H1 (cell line): ENCODE results near the gene PTGES2.

Experiments
- CTCF ChIP-seq, 3 experiments: IDR thresholded peaks; 1 replicate in 2 of 3; 2 replicates in 1 of 3; pipeline versions ENCODE4 v1.5.1 to v1.6.1; 2011; ENCODE audit warnings: low read length in 3 of 3, mild to moderate bottlenecking in 3 of 3, inconsistent platforms in 2 of 3, low read depth in 1 of 3, moderate library complexity in 1 of 3; ENCODE audit not compliant: insufficient read depth in 1 of 3; ENCODE audit errors: control extremely low read depth in 1 of 3
- EP300 ChIP-seq, 2 experiments: IDR thresholded peaks; 1 replicate in 1 of 2; 2 replicates in 1 of 2; pipeline ENCODE4 v1.6.1; 2011 to 2012; ENCODE audit warnings: low read depth in 2 of 2, low read length in 2 of 2, mild to moderate bottlenecking in 2 of 2, borderline replicate concordance in 1 of 2, inconsistent platforms in 1 of 2, moderate library complexity in 1 of 2
- EZH2 ChIP-seq: fragments of 200-600 bp; sonication (generic); IDR thresholded peaks from 2 replicates; pipeline ENCODE4 v1.7.1; 2012; ENCODE audit warnings: low read depth, mild to moderate bottlenecking, moderate library complexity, low read length, inconsistent platforms; ENCODE audit not compliant: severe bottlenecking
- GABPA ChIP-seq: IDR thresholded peaks from 2 replicates; pipeline ENCODE4 v1.6.1; 2011; ENCODE audit warnings: mild to moderate bottlenecking, low read length, moderate library complexity, borderline replicate concordance; ENCODE audit not compliant: insufficient read depth
- GTF2F1 ChIP-seq: IDR thresholded peaks from 2 replicates; pipeline ENCODE4 v1.6.1; 2012; ENCODE audit warnings: low read depth, low read length, improper control_type of control experiment, borderline replicate concordance
- HDAC2 ChIP-seq, 2 experiments: fragments of 300-600 bp in 1 of 2; sonication (generic) in 1 of 2; IDR thresholded peaks; 2 replicates each; pipeline ENCODE4 v1.6.1; 2011 to 2012; ENCODE audit warnings: low read depth in 2 of 2, low read length in 2 of 2, mild to moderate bottlenecking in 2 of 2, moderate library complexity in 2 of 2, borderline replicate concordance in 1 of 2, inconsistent platforms in 1 of 2
- POLR2A ChIP-seq, 2 experiments: IDR thresholded peaks; 1 replicate in 1 of 2; 2 replicates in 1 of 2; pipeline ENCODE4 v1.6.1; 2011; ENCODE audit warnings: low read depth in 2 of 2, low read length in 2 of 2, mild to moderate bottlenecking in 2 of 2; ENCODE audit errors: control extremely low read depth in 1 of 2
- POLR2AphosphoS5 ChIP-seq: IDR thresholded peaks from 2 replicates; pipeline ENCODE4 v1.6.1; 2011; ENCODE audit warnings: low read depth, low read length
- SP4 ChIP-seq: IDR thresholded peaks from 2 replicates; pipeline ENCODE4 v1.6.1; 2012; ENCODE audit warnings: low read length, inconsistent platforms
- TAF1 ChIP-seq: IDR thresholded peaks from 2 replicates; pipeline ENCODE4 v1.6.1; 2011; ENCODE audit warnings: mild to moderate bottlenecking, low read depth, low read length
- ZNF274 ChIP-seq: IDR thresholded peaks from 2 replicates; pipeline ENCODE4 v1.7.0; 2012; ENCODE audit warnings: low read length, borderline replicate concordance; ENCODE audit errors: extremely low read depth

GRCh38 chr9:128145536-128145935 lies 18.0 kb upstream of the PTGES2 start:
- TF ChIP-seq CTCF (IDR thresholded peaks at IDR 0.05; ENCODE audit: control extremely low read depth in 1 of 3, insufficient read depth in 1 of 3, low read depth in 1 of 3, low read length in 3 of 3) (no peak), HDAC2 (IDR thresholded peaks at IDR 0.05; ENCODE audit: borderline replicate concordance in 1 of 2, low read depth in 2 of 2, low read length in 2 of 2) (no peak), EP300 (IDR thresholded peaks at IDR 0.05; ENCODE audit: borderline replicate concordance in 1 of 2, low read depth in 2 of 2, low read length in 2 of 2) (no peak), POLR2A (IDR thresholded peaks at IDR 0.05; ENCODE audit: control extremely low read depth in 1 of 2, low read depth in 2 of 2, low read length in 2 of 2) (no peak), GABPA (no peak), POLR2AphosphoS5 (no peak), EZH2 (no peak), TAF1 (no peak), SP4 (no peak), GTF2F1 (no peak), ZNF274 (no peak)
